Inferior parietal cortex (tissue), 1 donor: ENCODE results near the gene TFEB.

Experiments used
- DNase-seq: peaks from one replicate; pipeline ENCODE4 v3.0.0-alpha.2; 2016; ENCODE audit errors: extremely low spot score

Gene TFEB

DNA sequence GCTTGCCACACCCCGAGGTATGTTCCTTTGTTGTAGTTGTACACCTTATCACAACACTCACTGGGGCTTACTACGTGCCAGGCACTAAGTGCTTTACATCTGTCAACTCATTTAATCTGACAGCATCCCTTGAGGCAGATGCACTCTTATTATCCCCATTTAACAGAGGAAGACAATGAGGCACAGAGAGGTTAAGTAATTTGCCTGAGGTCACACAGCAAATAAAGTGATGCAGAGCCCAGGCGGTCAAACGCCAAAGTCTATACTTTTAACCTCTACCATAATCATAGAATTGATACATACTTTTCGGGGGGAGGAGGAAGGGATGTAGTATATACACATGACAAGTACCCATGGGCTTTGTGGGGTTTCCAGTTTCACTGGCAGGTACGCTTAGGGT is 59.4 kb downstream of the TFEB start:
- DNase-seq, result no peak

DNA sequence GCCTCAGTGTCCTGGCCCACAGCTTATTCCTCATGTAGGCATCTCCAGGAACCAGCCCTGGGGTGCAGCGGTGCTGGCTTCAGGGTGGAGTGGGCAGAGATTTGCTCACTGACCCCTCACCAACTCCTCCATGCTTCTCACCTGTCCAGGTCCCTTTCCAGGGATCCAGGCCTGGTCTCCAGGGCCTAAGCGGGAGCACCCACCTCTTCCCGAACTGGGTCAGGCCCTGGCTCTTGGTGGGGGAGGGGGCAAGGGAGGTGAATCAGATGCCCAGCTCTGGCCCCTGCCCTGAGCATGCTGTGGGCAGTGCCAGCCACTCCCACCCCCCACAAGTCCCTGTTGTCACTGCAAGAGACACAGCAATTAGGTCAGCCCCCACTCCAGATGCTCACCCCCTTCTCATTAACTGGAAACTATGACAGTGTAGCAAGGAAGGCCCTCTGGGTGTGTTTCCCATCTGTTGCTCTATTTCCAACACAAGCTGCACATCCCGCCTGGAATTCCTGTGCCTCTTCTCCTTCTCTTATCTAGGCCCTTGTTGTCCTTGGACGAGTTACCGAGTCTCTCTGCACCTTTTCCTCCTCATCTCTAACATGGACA is 60.1 kb downstream of the TFEB start:
- no peak for DNase-seq

DNA sequence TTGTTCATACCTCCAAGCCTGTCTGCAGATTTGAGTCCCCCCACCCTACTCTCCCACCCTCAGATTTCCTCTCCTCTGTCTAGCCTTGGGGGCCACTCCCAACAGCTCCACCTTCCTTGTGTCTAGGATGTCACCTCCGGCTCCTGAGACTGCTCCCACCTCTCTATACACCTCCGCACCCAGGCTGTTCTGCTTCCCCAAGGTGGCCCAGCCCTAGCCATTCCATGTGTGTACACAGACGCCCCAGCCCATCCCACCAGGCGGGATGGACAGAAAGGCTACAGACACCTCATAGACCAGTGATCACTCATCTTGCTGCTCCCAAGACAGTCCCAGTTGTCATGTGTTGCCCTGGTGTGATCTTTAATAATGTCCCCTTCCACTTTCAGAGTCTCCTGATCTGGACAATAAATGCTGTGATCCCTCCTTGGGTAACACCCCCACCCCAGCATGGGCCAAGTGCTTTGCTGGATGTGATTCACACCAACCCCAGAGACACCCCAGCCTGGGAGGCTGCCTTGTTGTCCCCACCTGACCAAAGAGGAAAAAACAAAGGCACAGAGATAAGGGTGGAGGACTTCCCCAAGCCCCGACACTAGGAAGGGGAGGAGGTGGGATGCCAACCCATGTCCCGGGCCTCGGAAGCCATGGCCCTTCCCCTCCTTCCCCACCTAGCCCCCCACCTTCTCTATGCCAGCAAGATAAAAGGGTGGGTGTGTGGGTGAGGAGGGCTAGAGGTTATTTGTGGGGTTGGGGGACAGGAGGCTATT is 61.0 kb downstream of the TFEB start:
- DNase-seq, result no peak

DNA sequence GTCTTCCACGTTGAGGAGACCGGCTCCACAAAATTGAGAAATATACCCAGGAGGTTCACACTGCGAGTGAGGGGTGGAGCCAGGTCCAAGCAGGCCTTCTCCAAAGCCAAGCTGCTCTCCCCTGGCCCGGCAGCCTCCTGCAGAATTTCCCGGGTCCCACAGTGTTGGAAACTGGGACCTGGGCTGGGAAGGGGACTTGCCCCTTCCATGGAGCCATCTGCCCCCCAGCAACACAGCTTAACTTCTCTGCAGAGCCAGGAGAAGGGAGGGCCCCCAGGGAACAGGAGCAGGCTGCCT is 61.8 kb downstream of the TFEB start:
- no peak for DNase-seq

DNA sequence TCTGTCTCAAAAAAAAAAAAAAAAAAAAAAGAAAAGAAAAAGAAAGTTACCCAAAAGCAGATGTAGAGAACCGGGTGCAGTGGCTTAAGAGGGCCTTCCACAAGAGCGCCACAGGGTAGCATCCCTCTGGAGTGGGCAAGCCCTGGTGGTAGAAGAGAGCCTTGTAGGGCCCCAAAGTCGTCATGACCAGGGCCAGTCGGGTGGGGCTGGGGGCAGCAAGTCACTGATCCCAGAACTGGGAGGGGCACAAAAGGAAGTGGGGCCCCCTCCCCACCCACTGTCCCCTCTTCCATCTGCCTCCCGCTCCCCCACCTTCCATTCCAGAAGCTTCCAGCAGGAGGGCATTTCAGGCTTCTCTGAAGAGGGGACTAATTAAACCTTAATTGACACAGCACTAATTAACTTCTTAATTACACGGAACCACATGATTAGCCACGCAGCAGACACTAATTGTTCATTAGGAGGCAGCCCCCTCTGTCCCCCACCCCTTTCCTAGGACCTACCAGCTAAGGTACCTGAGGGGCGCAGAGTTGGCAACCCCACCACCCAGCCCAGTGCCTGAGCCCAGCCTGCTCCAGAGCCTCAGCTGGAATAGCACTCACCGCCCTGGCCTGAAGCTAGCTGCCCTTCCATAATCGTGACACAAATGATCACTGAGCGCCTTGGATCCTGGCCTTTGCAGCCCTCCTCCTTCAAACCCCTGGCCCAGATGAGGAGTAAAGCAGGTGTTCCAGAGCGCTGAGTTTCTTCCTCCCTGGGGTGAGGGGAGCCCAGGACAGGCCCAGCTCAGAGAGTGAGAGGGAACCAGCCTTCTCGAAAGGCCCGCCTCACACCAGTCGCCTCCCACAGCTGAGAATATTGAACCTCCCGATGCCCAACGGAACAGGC is 62.3 kb downstream of the TFEB start:
- DNase-seq, result no peak

DNA sequence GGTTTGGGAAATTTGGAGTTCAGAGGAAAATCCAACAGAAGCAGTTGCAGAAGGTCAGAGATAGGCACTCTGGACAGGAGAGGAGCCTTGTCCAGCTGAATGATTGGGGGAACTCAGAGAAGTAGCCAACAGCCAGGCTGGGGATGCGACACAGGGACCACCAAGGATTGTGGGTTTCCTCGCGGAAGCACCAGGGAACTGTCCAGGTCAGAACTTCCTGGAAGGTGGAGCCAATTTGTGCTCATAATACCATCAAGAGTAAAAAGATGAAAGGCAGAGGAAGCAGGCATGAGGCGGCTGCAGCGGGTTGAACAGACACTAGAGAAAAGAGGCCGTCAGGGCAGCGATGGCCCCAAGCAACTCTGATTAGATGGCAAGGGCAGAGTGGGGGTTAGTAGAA is 63.4 kb downstream of the TFEB start:
- no peak for DNase-seq

DNA sequence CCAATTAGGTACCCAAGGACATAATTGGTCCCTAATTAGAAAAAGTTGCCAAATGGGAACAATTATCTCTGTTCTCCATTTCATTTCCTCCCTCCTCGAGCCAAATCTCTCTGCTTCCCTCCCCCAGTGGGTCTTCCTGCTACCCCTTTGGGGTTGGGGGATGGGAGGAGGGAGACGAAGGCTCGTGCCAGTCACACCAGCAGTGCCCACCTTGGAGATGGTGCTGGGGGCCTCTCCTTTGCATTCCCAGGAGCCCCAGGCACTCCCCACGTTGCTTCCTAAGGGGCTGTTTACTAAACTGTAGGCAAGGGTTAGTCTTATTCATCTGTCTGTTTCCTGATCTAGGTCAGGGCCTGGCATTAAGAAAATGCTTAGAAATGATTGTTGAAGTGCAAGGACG is 64.0 kb downstream of the TFEB start:
- no peak for DNase-seq

DNA sequence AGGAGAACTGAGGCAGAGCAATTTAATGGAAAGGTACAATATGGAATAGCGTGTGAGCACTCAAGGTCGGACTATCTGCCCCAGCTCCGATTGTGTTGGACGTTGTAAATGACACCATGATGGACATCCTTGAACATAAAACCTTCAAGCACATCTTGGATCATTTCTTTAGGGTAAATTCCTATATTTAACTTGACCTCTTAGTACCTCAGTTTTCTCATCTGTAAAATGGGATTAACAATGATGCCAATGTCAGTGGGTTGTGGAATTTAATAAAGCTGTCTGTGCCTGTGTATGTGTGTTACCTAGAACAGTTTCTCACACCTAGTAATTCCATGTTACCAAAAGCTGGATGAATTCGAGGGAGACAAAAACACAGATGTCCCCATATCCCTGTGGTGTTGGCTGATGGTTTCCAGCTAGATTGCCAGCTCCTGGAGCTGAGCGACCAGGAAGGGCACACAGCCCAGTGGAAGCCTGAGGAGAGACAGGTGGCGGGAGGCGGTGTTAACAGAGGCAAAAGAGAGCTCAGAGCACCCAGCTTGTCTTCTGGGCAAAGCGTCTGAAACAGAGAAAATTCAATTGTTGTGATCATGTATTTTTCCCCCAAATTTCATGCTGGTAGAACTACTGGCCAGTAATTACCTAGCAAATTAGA is 64.6 kb downstream of the TFEB start:
- DNase-seq, result no peak

DNA sequence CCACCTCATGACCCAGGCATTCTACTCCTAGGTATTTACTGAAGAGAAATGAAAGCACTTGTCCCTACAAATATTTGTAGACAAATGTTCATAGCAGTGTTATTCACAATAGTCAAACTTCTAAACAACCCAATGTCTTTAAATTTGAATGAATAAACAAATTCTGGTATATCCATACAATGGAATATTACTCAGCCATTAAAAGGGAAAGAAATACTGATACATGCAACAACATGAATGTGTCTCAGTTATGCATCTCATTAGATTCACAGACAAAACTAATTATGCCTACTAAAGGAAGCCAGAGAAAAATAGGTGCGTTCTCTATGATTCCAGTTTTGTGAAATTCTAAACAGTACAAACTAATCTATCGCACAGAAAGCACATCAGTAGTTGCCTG is 66.4 kb downstream of the TFEB start:
- no peak for DNase-seq

DNA sequence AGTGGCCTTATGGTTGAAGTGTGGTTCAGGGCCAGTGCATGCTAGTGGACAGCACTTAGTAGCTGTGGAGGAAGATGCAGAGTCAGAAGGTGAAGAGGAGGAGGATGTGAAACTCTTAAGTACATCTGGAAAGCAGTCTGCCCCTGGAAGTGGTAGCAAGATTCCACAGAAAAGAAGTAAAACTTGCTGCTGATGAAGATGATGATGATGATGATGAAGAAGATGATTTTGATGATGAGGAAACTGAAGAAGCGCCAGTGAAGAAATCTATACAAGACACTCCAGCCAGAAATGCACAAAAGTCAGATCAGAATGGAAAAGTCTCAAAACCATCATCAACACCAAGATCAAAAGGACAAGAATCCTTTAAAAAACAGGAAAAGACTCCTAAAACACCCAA is 68.2 kb downstream of the TFEB start:
- DNase-seq, result no peak

DNA sequence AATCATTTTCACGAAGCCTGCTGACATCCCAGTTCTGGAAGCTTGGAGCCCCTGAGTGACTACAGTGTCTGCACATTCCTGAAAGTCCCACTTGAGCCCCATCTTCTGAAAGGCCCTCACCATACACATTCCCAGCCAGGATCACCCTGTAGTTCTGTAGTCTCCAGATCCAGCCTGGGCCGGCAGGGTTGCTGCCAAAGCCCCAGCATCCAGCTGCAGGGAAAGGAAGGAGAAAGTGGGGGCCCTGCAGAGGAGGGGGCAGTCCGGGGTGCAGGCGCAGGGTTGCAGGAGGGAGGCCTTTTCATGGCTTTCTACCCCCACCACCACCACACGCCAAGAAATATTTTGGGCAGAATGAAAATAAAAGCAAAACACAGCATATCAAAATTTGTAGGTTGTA is 71.1 kb downstream of the TFEB start:
- no peak for DNase-seq

DNA sequence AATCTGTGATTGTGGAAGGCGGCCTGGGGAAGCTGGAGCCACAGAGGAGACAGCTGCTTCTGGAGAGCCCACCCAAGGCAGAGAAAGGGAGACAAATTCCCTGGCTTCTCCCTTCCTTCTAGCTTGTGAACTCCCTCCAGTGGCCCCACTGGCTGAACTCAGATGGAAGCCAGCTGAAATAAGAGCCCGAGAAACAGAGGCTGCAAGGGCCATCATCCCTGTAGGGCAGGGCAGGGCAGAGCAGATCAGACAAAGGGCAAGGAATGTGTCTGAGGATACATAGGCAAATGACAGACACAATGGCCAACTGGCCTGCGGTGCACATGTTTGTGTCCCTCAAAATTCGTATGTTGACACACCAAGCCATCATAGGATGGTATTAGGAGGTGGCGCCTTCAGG is 71.8 kb downstream of the TFEB start:
- no peak for DNase-seq

DNA sequence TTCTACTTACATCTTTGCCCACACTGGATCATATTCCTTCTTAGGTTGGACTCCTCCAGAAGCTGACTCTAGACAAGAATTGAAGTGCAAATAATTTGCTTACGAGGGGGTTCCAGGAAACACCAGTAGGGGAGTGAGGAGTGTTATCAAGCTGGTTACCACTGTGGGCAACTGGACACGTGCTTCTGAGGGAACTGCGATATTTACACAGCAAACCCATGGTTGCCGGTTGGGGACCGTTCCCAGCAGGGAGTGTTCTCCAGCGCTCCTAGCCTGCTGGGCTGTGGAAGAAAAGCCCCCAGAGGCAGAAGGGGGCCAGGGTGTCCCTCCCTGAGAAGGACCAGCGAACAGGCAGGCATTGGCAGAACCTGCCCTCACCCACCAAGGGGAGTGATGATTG is 75.5 kb downstream of the TFEB start:
- no peak for DNase-seq

DNA sequence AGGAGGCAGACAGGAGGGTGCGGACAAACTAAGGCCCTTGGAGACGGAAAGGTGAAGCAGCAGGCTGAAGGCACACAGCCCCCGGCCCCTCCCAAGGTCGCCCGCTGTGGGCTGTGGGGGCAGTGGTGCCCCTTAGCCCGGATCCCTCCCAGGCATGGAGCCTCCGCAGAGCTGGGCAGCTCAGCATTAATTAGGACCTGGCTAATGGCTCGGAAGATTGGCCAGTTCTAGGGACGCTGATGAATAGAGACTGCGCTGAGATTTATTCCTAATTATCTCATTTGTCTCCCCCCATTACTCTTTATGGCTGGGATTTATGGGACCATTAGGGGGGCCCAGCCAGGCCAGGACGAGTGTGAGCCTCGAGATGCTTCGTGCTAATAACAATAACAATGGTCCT is 76.8 kb downstream of the TFEB start:
- no peak for DNase-seq

DNA sequence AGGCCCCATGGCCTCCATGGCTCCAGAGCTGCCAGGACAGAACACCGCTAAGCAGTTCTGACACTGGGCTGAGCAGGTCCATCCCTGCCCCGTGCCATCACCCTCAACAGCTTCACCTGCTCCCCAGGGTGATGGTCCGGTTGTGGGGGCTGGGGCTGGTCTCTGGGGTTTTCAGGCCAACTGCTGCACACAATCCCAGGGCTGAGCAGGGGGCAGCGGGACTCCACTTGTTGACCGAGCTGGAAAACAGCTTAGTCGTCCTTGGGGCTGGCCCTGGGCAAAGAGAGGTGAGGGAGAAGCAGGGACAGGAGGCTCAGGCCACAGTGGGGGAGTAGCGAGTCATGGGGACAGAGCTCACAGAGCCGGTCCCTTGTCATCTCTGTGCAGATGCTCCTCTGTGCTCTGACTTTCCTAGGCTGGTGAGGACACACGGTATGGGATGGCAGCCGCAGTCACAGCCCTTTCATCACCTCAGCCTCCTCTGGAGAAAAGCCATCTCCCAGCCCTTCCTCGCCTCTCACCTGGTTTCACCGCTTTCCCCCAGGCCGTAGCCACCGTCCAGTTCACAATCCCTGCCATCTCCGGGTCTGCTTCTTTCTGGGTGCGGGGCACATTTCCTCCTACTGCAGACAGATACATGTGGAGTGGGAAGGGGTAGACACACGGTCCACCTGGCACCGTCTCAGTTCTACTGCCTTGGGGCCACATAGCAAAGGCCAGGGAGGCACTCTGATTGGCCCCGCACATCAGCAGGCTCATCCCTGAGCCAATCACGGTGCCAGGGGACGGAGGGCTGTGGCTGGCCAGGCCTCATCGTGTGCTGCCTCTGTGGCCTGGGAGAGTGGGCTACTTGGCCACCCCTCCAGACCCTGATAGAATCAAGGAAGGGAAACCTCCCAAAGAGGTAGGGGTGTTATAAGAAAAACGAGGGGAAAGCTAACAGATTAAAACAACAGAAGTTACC is 78.0 kb downstream of the TFEB start:
- DNase-seq, result no peak

DNA sequence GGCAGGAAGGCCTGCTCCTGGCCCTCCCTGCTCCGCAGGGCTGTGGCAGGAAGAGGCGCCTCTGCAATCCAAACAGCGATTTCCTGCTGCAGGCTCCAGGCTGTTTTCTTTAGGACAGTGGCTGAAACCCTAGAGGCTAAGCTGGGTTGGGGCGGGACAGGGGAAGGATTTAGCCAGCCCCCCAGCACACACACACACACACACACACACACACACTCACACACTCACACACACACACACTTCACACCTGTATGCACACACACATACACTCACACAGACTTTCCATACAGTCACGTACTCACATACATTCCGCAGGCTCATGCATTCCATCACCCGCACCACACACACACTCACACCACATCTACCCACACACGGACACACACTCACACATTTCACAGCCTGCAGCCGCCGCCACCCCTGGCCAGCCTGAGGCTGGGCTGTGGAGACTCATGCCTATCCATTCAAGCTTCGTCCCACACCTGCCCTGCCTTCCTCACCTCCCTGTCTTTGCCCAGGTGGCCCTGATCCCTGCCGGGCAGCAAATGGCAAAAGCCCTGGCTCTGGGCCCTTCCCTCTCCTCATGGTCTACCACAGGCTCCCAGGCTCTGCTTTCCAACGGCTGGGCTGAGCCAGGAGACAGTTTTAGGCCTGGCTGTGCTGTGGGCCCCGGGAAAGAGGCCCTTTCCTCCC is 79.3 kb downstream of the TFEB start:
- DNase-seq, result no peak

DNA sequence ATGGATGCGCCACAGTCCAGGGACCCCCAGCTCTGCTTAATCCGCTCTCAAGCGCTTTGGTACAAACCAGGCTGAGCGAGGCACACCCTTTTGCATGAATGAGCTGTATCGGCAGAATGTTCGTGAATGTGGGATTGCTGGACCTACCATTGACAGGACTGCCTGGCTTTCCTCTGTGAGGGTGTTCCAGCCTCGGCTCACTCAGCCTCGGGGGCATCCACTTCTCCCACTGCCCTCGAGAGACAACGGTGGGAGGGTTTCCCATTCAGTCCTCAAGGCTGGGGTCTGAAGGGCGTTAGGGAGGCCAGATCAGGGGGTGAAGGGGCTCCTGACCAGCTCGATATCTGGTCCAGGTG is 79.8 kb downstream of the TFEB start:
- DNase-seq, result no peak

DNA sequence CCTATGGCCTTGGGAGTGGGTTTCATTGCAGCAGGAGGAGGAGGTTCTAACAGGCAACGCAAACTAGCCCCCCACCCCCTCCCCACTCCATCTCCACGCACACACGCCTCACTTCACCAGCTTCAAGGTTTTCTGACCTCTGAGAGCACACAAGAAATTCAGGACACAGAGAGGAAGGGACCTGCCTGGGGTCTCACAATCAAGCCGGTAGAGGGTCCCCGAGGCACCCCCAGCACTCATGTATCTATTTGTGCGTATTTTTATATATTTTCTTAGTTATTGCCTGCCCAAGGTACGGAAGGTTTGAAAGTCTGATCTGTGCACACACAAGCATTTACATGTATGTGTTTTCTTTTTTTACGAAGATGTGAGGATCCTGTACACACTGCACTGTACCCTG is 80.2 kb downstream of the TFEB start:
- no peak for DNase-seq

DNA sequence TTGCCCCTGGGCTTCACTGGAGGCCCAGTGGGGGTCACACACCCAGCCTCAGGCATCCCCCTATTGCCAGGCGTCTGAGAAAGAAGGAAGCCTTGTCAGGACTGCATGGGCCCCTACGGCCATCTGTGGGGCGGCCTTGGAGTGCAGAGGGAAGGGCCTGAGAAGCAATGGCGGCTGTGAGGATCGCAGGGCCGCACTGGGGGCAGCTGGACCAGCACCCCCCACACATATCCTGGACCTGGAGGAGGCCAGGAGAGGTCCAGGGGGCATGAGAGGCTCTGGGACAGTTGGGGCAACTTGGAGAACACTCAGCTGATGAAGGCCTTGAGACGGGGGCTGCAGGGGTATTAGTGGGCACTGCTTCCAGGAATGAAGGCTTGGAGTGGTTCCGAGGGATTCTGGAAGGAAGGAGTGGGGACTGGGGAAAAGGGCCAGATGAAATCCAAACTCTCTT is 80.7 kb downstream of the TFEB start:
- no peak for DNase-seq

DNA sequence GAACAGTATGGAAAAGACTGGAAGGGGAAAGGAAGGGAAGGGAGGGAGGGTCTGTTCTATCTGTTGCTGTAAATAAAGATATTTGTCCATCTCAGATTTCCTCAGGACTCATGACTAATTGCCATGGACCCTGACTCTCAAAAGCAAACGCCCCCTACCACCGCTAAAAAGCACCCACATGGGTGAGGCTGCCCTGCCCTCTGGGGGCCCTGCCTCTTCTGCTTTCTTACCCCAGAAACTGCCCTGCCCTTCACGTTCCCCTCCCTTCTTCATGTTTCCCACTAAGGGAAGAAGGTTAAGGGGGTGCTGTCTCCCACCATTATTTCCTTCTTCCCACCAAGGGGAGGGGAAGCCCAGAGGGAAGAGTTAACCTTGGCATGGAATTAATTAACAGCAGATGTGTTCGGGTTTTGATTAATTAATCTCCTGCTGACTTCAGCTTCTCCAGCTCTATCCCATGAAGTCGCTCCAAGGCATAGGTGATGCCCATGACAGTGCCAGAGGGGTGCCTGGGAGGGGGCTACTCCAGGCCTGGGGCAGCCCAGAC is 81.2 kb downstream of the TFEB start:
- no peak for DNase-seq
